ENCODE data around the gene PRSS12. TPM values are rescaled to one million over a fixed set of nuclear protein-coding genes. Genes with fewer than 3 reads are reported as not detected.

Gene PRSS12
- total and polyA plus RNA-seq, 2 experiments from 2014 or later: 5.5 to 12.9 TPM

DNA sequence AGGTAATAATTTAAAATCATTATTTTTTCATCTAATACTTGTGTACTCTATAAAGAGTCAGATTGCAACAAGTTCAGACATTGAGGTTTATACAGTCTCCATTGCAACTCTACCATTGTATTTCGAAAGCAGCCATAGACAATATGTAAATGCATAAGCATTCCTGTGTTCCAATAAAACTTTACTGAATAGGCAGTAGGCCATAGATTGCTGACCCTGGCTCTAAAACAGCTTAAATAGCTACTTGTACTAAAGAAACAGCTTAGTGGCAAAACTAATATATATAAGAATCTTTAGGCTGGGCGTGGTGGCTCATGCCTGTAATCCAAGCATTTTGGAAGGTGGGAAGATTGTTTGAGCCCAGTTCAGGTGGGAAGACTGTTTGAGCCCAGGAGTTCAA lies 115.3 kb downstream of the PRSS12 start:
- Histone ChIP-seq H4K20me1 (replicated peaks; ENCODE audit: insufficient read depth) (no peaks in the 10 kb centered on the region), H3K9me2 (ENCODE audit: insufficient read depth) (no peaks in the 10 kb centered on the region), H3K27me3 (ENCODE audit: insufficient read depth) (no peaks in the 10 kb centered on the region), H3K27ac (ENCODE audit: low read depth) (no peak overlapping the region), H3K36me3 (ENCODE audit: insufficient read depth) (no peaks in the 10 kb centered on the region), H3F3A (replicated peaks; ENCODE audit: low read depth) (no peaks in the 10 kb centered on the region), H3K4me3 (no peak overlapping the region), H3K79me2 (replicated peaks; ENCODE audit: insufficient read depth) (no peaks in the 10 kb centered on the region), H3K4me2 (no peak overlapping the region), H2AFZ (no peak overlapping the region), H3K4me1 (ENCODE audit: insufficient read depth) (no peaks in the 10 kb centered on the region; the same call in 1 of the 2 replicates)
- no peak for DNase-seq (ENCODE audit: low spot score)
- Mint-ChIP-seq H3K27me3 (ENCODE audit: insufficient read depth, low read depth, poor library complexity) (no peaks in the 10 kb centered on the region), H3K27ac (peak overlapping the region; percentile 26; the same call in 1 of the 2 replicates), H3K4me1 (peaks cover 15% of the 10 kb centered on the region), H3K9me3 (no peaks in the 10 kb centered on the region), H3K36me3 (ENCODE audit: low read depth) (no peaks in the 10 kb centered on the region), H3K4me3 (no peak overlapping the region)
- no peak for ATAC-seq
- no peak for TF ChIP-seq ZNF114 (CRISPR knock-in tag; IDR thresholded peaks at IDR 0.05)
- TF ChIP-seq EZH2phosphoT487 (IDR thresholded peaks at IDR 0.05; ENCODE audit: unreplicated experiment): no peak
- TF ChIP-seq, protein P1, sequence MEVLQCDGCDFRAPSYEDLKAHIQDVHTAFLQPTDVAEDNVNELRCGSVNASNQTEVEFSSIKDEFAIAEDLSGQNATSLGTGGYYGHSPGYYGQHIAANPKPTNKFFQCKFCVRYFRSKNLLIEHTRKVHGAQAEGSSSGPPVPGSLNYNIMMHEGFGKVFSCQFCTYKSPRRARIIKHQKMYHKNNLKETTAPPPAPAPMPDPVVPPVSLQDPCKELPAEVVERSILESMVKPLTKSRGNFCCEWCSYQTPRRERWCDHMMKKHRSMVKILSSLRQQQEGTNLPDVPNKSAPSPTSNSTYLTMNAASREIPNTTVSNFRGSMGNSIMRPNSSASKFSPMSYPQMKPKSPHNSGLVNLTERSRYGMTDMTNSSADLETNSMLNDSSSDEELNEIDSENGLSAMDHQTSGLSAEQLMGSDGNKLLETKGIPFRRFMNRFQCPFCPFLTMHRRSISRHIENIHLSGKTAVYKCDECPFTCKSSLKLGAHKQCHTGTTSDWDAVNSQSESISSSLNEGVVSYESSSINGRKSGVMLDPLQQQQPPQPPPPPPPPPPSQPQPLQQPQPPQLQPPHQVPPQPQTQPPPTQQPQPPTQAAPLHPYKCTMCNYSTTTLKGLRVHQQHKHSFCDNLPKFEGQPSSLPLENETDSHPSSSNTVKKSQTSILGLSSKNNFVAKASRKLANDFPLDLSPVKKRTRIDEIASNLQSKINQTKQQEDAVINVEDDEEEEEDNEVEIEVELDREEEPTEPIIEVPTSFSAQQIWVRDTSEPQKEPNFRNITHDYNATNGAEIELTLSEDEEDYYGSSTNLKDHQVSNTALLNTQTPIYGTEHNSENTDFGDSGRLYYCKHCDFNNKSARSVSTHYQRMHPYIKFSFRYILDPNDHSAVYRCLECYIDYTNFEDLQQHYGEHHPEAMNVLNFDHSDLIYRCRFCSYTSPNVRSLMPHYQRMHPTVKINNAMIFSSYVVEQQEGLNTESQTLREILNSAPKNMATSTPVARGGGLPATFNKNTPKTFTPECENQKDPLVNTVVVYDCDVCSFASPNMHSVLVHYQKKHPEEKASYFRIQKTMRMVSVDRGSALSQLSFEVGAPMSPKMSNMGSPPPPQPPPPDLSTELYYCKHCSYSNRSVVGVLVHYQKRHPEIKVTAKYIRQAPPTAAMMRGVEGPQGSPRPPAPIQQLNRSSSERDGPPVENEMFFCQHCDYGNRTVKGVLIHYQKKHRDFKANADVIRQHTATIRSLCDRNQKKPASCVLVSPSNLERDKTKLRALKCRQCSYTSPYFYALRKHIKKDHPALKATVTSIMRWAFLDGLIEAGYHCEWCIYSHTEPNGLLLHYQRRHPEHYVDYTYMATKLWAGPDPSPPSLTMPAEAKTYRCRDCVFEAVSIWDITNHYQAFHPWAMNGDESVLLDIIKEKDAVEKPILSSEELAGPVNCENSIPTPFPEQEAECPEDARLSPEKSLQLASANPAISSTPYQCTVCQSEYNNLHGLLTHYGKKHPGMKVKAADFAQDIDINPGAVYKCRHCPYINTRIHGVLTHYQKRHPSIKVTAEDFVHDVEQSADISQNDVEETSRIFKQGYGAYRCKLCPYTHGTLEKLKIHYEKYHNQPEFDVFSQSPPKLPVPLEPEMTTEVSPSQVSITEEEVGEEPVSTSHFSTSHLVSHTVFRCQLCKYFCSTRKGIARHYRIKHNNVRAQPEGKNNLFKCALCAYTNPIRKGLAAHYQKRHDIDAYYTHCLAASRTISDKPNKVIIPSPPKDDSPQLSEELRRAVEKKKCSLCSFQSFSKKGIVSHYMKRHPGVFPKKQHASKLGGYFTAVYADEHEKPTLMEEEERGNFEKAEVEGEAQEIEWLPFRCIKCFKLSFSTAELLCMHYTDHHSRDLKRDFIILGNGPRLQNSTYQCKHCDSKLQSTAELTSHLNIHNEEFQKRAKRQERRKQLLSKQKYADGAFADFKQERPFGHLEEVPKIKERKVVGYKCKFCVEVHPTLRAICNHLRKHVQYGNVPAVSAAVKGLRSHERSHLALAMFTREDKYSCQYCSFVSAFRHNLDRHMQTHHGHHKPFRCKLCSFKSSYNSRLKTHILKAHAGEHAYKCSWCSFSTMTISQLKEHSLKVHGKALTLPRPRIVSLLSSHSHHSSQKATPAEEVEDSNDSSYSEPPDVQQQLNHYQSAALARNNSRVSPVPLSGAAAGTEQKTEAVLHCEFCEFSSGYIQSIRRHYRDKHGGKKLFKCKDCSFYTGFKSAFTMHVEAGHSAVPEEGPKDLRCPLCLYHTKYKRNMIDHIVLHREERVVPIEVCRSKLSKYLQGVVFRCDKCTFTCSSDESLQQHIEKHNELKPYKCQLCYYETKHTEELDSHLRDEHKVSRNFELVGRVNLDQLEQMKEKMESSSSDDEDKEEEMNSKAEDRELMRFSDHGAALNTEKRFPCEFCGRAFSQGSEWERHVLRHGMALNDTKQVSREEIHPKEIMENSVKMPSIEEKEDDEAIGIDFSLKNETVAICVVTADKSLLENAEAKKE (CRISPR knock-in tag; IDR thresholded peaks at IDR 0.05): no peak
- TF ChIP-seq, protein P2, sequence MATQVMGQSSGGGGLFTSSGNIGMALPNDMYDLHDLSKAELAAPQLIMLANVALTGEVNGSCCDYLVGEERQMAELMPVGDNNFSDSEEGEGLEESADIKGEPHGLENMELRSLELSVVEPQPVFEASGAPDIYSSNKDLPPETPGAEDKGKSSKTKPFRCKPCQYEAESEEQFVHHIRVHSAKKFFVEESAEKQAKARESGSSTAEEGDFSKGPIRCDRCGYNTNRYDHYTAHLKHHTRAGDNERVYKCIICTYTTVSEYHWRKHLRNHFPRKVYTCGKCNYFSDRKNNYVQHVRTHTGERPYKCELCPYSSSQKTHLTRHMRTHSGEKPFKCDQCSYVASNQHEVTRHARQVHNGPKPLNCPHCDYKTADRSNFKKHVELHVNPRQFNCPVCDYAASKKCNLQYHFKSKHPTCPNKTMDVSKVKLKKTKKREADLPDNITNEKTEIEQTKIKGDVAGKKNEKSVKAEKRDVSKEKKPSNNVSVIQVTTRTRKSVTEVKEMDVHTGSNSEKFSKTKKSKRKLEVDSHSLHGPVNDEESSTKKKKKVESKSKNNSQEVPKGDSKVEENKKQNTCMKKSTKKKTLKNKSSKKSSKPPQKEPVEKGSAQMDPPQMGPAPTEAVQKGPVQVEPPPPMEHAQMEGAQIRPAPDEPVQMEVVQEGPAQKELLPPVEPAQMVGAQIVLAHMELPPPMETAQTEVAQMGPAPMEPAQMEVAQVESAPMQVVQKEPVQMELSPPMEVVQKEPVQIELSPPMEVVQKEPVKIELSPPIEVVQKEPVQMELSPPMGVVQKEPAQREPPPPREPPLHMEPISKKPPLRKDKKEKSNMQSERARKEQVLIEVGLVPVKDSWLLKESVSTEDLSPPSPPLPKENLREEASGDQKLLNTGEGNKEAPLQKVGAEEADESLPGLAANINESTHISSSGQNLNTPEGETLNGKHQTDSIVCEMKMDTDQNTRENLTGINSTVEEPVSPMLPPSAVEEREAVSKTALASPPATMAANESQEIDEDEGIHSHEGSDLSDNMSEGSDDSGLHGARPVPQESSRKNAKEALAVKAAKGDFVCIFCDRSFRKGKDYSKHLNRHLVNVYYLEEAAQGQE (IDR thresholded peaks at IDR 0.05; ENCODE audit: unreplicated experiment): no peak
- no peak for TF ChIP-seq EZH2 (IDR thresholded peaks at IDR 0.05; ENCODE audit: low read depth, unreplicated experiment)
- no peak for TF ChIP-seq JUNB (IDR thresholded peaks at IDR 0.05; ENCODE audit: unreplicated experiment)
- TF ChIP-seq, protein P3, sequence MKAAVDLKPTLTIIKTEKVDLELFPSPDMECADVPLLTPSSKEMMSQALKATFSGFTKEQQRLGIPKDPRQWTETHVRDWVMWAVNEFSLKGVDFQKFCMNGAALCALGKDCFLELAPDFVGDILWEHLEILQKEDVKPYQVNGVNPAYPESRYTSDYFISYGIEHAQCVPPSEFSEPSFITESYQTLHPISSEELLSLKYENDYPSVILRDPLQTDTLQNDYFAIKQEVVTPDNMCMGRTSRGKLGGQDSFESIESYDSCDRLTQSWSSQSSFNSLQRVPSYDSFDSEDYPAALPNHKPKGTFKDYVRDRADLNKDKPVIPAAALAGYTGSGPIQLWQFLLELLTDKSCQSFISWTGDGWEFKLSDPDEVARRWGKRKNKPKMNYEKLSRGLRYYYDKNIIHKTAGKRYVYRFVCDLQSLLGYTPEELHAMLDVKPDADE (IDR thresholded peaks at IDR 0.05): no peak
- no peak for TF ChIP-seq CREB1 (CRISPR knock-in tag; IDR thresholded peaks at IDR 0.05; ENCODE audit: low read depth)
- no peak for TF ChIP-seq NANOG (IDR thresholded peaks at IDR 0.05; ENCODE audit: borderline replicate concordance)
- TF ChIP-seq, protein P4, sequence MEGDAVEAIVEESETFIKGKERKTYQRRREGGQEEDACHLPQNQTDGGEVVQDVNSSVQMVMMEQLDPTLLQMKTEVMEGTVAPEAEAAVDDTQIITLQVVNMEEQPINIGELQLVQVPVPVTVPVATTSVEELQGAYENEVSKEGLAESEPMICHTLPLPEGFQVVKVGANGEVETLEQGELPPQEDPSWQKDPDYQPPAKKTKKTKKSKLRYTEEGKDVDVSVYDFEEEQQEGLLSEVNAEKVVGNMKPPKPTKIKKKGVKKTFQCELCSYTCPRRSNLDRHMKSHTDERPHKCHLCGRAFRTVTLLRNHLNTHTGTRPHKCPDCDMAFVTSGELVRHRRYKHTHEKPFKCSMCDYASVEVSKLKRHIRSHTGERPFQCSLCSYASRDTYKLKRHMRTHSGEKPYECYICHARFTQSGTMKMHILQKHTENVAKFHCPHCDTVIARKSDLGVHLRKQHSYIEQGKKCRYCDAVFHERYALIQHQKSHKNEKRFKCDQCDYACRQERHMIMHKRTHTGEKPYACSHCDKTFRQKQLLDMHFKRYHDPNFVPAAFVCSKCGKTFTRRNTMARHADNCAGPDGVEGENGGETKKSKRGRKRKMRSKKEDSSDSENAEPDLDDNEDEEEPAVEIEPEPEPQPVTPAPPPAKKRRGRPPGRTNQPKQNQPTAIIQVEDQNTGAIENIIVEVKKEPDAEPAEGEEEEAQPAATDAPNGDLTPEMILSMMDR (conservative IDR thresholded peaks at IDR 0.05; ENCODE audit: low read depth in 2 of 2): no peak
- no peak for TF ChIP-seq STAT1 (IDR thresholded peaks at IDR 0.05; ENCODE audit: unreplicated experiment)
- no peak for TF ChIP-seq ZNF331 (CRISPR knock-in tag; IDR thresholded peaks at IDR 0.05; ENCODE audit: low read depth)
- TF ChIP-seq POLR2AphosphoS5 (IDR thresholded peaks at IDR 0.05; ENCODE audit: low read depth): no peak

All from GM23338 (cell line).